ENCODE data around the gene PPP2R3A. TPM values are rescaled to one million over a fixed set of nuclear protein-coding genes. Genes with fewer than 3 reads are reported as not detected.

The PPP2R3A gene
- total and polyA plus RNA-seq, 2 experiments from 2014 or later = 6.4 to 15.2 TPM

- H3F3A ChIP-seq (replicated peaks; ENCODE audit: low read depth) = no peaks in the 10 kb centered on the region
- H4K20me1 ChIP-seq (replicated peaks; ENCODE audit: insufficient read depth) = peaks cover 76% of the 10 kb centered on the region
- DNase-seq (ENCODE audit: low spot score) = no peak
- H3K36me3 Mint-ChIP-seq (ENCODE audit: low read depth) = peaks cover 16% of the 10 kb centered on the region; the same call in 2 of the 3 replicates
- H3K4me3 Mint-ChIP-seq = no peak overlapping the region
- no peak overlapping the region for H3K27ac ChIP-seq (ENCODE audit: low read depth)
- no peak overlapping the region for H3K27ac Mint-ChIP-seq
- no peak overlapping the region for H3K4me3 ChIP-seq
- H2AFZ ChIP-seq = no peak overlapping the region
- peaks cover 99% of the 10 kb centered on the region for H3K79me2 ChIP-seq (replicated peaks; ENCODE audit: insufficient read depth)
- H3K4me1 Mint-ChIP-seq = peaks cover 9% of the 10 kb centered on the region; the same call in 2 of the 3 replicates
- H3K9me3 Mint-ChIP-seq = no peaks in the 10 kb centered on the region; the same call in 2 of the 3 replicates
- TF ChIP-seq REST (IDR thresholded peaks at IDR 0.05; ENCODE audit: unreplicated experiment) = no peak
- no peak for TF ChIP-seq STAT1 (IDR thresholded peaks at IDR 0.05; ENCODE audit: unreplicated experiment)
- no peak for TF ChIP-seq ZNF114 (CRISPR knock-in tag; IDR thresholded peaks at IDR 0.05)
- TF ChIP-seq ZNF331 (CRISPR knock-in tag; IDR thresholded peaks at IDR 0.05; ENCODE audit: low read depth) = no peak
- no peak for TF ChIP-seq ZNF462 (CRISPR knock-in tag; IDR thresholded peaks at IDR 0.05)
- no peak for TF ChIP-seq NANOG (IDR thresholded peaks at IDR 0.05; ENCODE audit: borderline replicate concordance)
- no peak for TF ChIP-seq POLR2AphosphoS5 (IDR thresholded peaks at IDR 0.05; ENCODE audit: low read depth)
- no peak for TF ChIP-seq CTCF (conservative IDR thresholded peaks at IDR 0.05; ENCODE audit: low read depth in 2 of 2)
- no peak for TF ChIP-seq CREB1 (CRISPR knock-in tag; IDR thresholded peaks at IDR 0.05; ENCODE audit: low read depth)
- no peak for TF ChIP-seq EZH2phosphoT487 (IDR thresholded peaks at IDR 0.05; ENCODE audit: unreplicated experiment)
- TF ChIP-seq EZH2 (IDR thresholded peaks at IDR 0.05; ENCODE audit: low read depth, unreplicated experiment) = no peak
- no peak for TF ChIP-seq ETS1 (IDR thresholded peaks at IDR 0.05)
- TF ChIP-seq JUNB (IDR thresholded peaks at IDR 0.05; ENCODE audit: unreplicated experiment) = no peak
- no peaks in the 10 kb centered on the region for H3K27me3 ChIP-seq (ENCODE audit: insufficient read depth)
- H3K36me3 ChIP-seq (ENCODE audit: insufficient read depth) = peaks cover 8% of the 10 kb centered on the region; the same call in 1 of the 2 replicates
- no peak overlapping the region for H3K4me2 ChIP-seq
- no peak for ATAC-seq
- H3K27me3 Mint-ChIP-seq (ENCODE audit: insufficient read depth, low read depth, poor library complexity) = no peaks in the 10 kb centered on the region
- peaks cover 9% of the 10 kb centered on the region for H3K4me1 ChIP-seq (ENCODE audit: insufficient read depth)
- H3K9me2 ChIP-seq (ENCODE audit: insufficient read depth) = no peaks in the 10 kb centered on the region
Measured at GRCh38 chr3:136152963-136153362, 187.4 kb downstream of the PPP2R3A start.
